Neural progenitor cell (in vitro differentiated cells): Measurements from ENCODE around the gene SRRM1.

Source experiments
- EZH2phosphoT487 ChIP-seq: fragments of 200-600 bp; sonication (generic); IDR thresholded peaks from 2 replicates; pipeline ENCODE4 v1.6.1; 2017; ENCODE audit warnings: antibody characterized with exemption
- TF ChIP-seq, protein P1 (sequence below): fragments of 200-600 bp; sonication (generic); IDR thresholded peaks from 2 replicates; pipeline ENCODE4 v1.5.1; 2017; ENCODE audit warnings: antibody characterized with exemption, mild to moderate bottlenecking

DNA sequence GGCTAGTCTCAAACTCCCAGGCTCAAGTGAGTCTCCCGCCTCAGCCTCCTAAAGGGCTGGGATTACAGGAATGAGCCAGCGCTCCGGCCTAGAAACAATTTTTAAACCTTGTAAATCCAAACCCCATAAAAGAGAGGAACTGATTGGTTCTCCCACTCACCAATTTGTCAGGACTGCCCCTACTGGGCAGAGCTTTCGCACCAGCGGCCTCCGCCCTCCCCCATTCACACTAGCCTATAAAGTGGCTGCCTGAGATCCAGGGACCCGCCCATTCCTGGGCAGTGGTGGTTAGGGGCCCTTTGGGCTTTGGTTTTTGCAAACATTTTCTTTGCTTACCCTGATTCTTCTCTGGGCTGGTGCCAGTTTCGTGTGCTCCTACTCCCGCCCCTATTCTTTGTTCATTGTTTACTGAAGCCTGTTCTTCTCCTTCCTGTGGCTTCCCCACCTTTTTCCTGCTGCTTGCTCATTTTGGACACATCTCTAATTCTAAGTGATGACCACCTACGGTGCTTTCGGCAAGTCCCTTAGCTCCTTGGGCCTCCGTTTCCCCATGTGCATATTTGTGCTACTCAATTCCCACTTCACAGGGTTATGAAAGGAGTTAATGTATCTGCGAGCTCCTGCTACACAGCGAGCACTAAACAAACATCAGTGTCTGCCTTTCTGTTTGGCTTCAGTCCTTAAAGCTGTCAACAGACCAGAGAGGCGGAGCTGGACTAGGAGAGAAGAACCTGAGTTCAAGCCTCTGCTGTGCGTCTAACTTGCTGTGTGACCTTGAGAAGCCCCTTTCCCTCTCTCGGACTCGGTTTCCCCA, 62.4 kb downstream of the SRRM1 start:
- TF ChIP-seq, protein P1, sequence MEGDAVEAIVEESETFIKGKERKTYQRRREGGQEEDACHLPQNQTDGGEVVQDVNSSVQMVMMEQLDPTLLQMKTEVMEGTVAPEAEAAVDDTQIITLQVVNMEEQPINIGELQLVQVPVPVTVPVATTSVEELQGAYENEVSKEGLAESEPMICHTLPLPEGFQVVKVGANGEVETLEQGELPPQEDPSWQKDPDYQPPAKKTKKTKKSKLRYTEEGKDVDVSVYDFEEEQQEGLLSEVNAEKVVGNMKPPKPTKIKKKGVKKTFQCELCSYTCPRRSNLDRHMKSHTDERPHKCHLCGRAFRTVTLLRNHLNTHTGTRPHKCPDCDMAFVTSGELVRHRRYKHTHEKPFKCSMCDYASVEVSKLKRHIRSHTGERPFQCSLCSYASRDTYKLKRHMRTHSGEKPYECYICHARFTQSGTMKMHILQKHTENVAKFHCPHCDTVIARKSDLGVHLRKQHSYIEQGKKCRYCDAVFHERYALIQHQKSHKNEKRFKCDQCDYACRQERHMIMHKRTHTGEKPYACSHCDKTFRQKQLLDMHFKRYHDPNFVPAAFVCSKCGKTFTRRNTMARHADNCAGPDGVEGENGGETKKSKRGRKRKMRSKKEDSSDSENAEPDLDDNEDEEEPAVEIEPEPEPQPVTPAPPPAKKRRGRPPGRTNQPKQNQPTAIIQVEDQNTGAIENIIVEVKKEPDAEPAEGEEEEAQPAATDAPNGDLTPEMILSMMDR: no peak
- TF ChIP-seq EZH2phosphoT487: no peak
